Esophagus squamous epithelium (tissue), 4 donors: Measurements from ENCODE around the gene SIX3.

ENCODE experiments used
- POLR2A ChIP-seq, 4 donors: fragments of 450-650 bp; IDR thresholded peaks; one replicate each; pipeline ENCODE4 v1.6.1; 2017; ENCODE audit warnings: antibody characterized with exemption in 4 of 4, mild to moderate bottlenecking in 4 of 4, moderate library complexity in 3 of 4
- TF ChIP-seq, protein P1 (sequence below), 6 experiments: fragments of 450-650 bp in 4 of 6; fragments of 200-600 bp in 2 of 6; sonication (generic) in 2 of 6; IDR thresholded peaks; one replicate each; pipeline ENCODE4 v1.5.1; 2016 to 2019; ENCODE audit warnings: antibody characterized with exemption in 6 of 6, mild to moderate bottlenecking in 4 of 6, moderate library complexity in 4 of 6

DNA sequence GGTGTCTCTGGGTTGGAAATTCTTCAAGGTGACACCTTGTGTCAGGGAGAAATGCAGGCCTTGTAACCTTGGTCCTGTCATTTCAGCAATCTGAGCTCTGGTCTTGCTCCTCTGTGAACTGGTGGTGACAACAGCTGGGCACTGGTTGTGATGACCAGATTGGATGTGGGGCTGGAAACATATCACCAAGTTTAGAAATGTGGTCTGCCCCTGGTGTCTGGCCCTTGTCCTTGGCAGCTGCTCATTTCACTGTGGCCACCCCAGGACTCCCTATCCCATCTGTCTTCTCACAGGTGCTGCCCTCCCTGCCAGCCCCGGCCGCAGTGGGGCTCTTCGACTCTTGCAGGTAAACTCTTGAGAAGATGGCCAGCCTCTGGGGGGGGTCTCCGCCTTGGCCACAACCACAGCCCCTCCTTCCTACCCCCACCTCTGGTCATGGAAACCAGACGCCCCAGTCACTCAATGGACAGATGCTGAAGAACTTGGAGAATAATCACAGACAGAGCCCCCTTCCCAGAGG is 20.7 kb downstream of the SIX3 start:
- TF ChIP-seq, protein P1, sequence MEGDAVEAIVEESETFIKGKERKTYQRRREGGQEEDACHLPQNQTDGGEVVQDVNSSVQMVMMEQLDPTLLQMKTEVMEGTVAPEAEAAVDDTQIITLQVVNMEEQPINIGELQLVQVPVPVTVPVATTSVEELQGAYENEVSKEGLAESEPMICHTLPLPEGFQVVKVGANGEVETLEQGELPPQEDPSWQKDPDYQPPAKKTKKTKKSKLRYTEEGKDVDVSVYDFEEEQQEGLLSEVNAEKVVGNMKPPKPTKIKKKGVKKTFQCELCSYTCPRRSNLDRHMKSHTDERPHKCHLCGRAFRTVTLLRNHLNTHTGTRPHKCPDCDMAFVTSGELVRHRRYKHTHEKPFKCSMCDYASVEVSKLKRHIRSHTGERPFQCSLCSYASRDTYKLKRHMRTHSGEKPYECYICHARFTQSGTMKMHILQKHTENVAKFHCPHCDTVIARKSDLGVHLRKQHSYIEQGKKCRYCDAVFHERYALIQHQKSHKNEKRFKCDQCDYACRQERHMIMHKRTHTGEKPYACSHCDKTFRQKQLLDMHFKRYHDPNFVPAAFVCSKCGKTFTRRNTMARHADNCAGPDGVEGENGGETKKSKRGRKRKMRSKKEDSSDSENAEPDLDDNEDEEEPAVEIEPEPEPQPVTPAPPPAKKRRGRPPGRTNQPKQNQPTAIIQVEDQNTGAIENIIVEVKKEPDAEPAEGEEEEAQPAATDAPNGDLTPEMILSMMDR (IDR thresholded peaks at IDR 0.05), result no peak
- no peak for TF ChIP-seq POLR2A (IDR thresholded peaks at IDR 0.05)
